Psoas muscle (tissue), 8 donors: ENCODE data around the gene GNAZ. TPM values are rescaled to one million over a fixed set of nuclear protein-coding genes. Genes with fewer than 3 reads are reported as not detected.
A peak's percentile ranks its signal among the peaks of the same experiment; 100 is the strongest.

Source experiments
- ATAC-seq, 4 donors: fragments of 200-7000 bp; cut with Tn5 transposase; one replicate each; pipeline ENCODE4 v1.9.1; 2020; ENCODE audit warnings: moderate library complexity in 3 of 4, mild to moderate bottlenecking in 2 of 4
- DNase-seq, 2 donors: peaks; one replicate each; pipeline ENCODE4 v3.0.0-alpha.2; 2020
- H3K27ac ChIP-seq: fragments of 200-600 bp; one replicate; pipeline ENCODE4 v1.8.0; 2022
- H3K27me3 ChIP-seq, 3 donors: fragments of 200-600 bp in 1 of 3; one replicate each; pipeline versions ENCODE4 v1.6.1 to v1.8.0; 2013 to 2022; ENCODE audit warnings: low read length in 2 of 3, mild to moderate bottlenecking in 2 of 3, moderate library complexity in 1 of 3; ENCODE audit not compliant: insufficient read depth in 3 of 3
- H3K36me3 ChIP-seq, 2 donors: fragments of 200-600 bp in 1 of 2; one replicate each; pipeline versions ENCODE4 v1.6.1 to v1.8.0; 2013 to 2022; ENCODE audit warnings: low read depth in 1 of 2, mild to moderate bottlenecking in 1 of 2, moderate library complexity in 1 of 2; ENCODE audit not compliant: insufficient read depth in 1 of 2
- H3K4me1 ChIP-seq: fragments of 200-600 bp; one replicate; pipeline ENCODE4 v1.8.0; 2022
- H3K4me3 ChIP-seq: fragments of 200-600 bp; one replicate; pipeline ENCODE4 v1.8.0; 2022; ENCODE audit warnings: mild to moderate bottlenecking
- H3K9me3 ChIP-seq: fragments of 200-600 bp; one replicate; pipeline ENCODE4 v1.8.0; 2022
- WGBS, 3 donors: extraction: QIAGEN DNeasy Blood & Tissue Kit; methylation state at CpG; one replicate each; pipeline versions ENCODE4 v1.1.6 to v1.1.7; 2013; 5-methylcytosine and 5-hydroxymethylcytosine counted together
- intact Hi-C, 2 donors: fragments of 100-400 bp; cut with DNase I; formaldehyde crosslinking; loops; one replicate each; pipeline versions ENCODE4 v1.11.0 to v1.14.2; 2022
- polyA plus RNA-seq, 3 donors: library from polyadenylated mRNA; stranded (reverse); fragments of 200-250 nt; gene quantifications; one replicate each; pipeline ENCODE4 v1.2.3, GENCODE V29; 2013
- total RNA-seq, 4 donors: library from RNA; stranded (reverse); fragmentation: NEBNext Ultra II Directional in 2 of 4; extraction: Animal tissue kit (Norgen Biotek cat#: 25700) in 2 of 4; gene quantifications; one replicate each; pipeline versions ENCODE4 v1.2.1 to v1.2.4, GENCODE V29; 2021 to 2023
- TF ChIP-seq, protein P1 (sequence below): fragments of 200-600 bp; IDR thresholded peaks from one replicate; pipeline ENCODE4 v1.8.0; 2022; ENCODE audit warnings: antibody characterized with exemption
- donor health status: healthy with polysubstance abuse.
- donor health status: DM: no; HTN: no; CAD: no; lungs with moderate emphysema.
- donor health status: Bipolar disorder and iron deficiency.
- donor health status: healthy.
- donor health status: DM: yes; HTN: yes; CAD: no.
- donor health status: DM: no; HTN: no; CAD: no.
- donor health status: DM: no; HTN: no; CAD: no.
- donor health status: DM: yes; HTN: yes; CAD: no.

GNAZ gene
- total and polyA plus RNA-seq, 7 donors, result 0.99 to 3.9 (median 1.7) TPM

- Histone ChIP-seq H3K36me3 (no peaks in the 10 kb centered on the region), H3K4me3 (no peak overlapping the region), H3K27ac (no peak overlapping the region), H3K9me3 (no peaks in the 10 kb centered on the region), H3K4me1 (no peaks in the 10 kb centered on the region), H3K27me3 (peaks cover 0 to 11% (median 0%) of the 10 kb centered on the region in 3 donors)
- intact Hi-C loops, result no loop called here
- WGBS, 3 donors, result 84 to 88% (median 88%) methylated on average over 22 of the region's 22 CpGs
- ATAC-seq (no peak), DNase-seq (no peak)
- TF ChIP-seq, protein P1, sequence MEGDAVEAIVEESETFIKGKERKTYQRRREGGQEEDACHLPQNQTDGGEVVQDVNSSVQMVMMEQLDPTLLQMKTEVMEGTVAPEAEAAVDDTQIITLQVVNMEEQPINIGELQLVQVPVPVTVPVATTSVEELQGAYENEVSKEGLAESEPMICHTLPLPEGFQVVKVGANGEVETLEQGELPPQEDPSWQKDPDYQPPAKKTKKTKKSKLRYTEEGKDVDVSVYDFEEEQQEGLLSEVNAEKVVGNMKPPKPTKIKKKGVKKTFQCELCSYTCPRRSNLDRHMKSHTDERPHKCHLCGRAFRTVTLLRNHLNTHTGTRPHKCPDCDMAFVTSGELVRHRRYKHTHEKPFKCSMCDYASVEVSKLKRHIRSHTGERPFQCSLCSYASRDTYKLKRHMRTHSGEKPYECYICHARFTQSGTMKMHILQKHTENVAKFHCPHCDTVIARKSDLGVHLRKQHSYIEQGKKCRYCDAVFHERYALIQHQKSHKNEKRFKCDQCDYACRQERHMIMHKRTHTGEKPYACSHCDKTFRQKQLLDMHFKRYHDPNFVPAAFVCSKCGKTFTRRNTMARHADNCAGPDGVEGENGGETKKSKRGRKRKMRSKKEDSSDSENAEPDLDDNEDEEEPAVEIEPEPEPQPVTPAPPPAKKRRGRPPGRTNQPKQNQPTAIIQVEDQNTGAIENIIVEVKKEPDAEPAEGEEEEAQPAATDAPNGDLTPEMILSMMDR, result no peak
Observed at GRCh38 chr22:23157560-23158515, 87.5 kb downstream of the GNAZ start.

DNA sequence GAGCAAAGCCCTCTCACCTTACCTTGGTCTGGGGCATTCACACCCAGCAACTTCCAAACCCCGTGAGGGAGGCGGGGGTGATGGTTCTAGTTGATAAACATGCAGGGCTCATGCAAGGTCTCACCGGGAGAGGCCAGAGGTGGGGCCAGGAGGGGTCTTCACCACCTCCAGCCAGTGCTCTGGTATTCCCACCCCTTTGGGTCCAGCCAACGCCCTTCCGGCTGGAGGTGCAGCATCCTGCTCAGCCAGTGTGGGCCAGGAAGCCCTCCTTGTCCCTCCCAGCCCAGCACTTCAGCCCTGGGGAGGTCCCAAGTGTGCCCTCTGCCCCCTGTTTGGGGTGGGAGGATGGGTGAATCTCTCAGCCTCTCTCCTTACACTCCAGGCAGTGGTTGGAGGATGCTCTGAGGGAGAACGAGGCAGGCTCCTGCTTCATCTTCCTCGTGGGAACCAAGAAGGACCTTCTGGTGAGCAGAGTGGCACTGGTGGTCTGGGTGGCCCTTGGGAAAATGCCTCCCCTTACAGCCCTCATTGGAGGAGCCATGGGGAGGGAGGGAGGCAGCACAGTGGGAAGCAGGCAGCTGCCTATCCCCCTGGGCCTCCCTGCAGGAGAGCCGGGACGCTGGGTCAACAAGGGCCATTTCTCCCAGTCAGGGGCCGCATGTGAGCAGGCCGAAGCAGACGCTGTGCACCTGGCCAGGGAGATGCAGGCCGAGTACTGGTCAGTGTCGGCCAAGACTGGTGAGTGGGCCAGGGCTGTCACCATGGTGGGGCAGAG lies 88.4 kb downstream of the GNAZ start:
- Histone ChIP-seq H3K4me3 (no peak overlapping the region), H3K27ac (no peak overlapping the region), H3K27me3 (peaks cover 0 to 11% (median 0%) of the 10 kb centered on the region in 3 donors), H3K36me3 (no peaks in the 10 kb centered on the region), H3K9me3 (no peaks in the 10 kb centered on the region), H3K4me1 (no peaks in the 10 kb centered on the region)
- WGBS, 3 donors, result 80 to 85% (median 80%) methylated on average over 14 of the region's 14 CpGs
- TF ChIP-seq, protein P1, result no peak
- intact Hi-C loops, result no loop called here
- no peak for DNase-seq
- ATAC-seq, result no peak

- Histone ChIP-seq H3K36me3 (no peaks in the 10 kb centered on the region), H3K4me3 (no peak overlapping the region), H3K27ac (no peak overlapping the region), H3K9me3 (no peaks in the 10 kb centered on the region), H3K27me3 (peaks cover 0 to 11% (median 0%) of the 10 kb centered on the region in 3 donors), H3K4me1 (no peaks in the 10 kb centered on the region)
- ATAC-seq, result no peak
- no peak for DNase-seq
- intact Hi-C loops, result no loop called here
- 89 to 98% (median 90%) methylated on average over 6 of the region's 6 CpGs for WGBS, 3 donors
- TF ChIP-seq, protein P1, result no peak
Observed at GRCh38 chr22:23159291-23159630, 88.9 kb downstream of the GNAZ start.

GRCh38 chr22:23161029-23161428 lies 90.7 kb downstream of the GNAZ start:
- Histone ChIP-seq H3K27ac (no peak overlapping the region), H3K4me3 (no peak overlapping the region), H3K4me1 (no peaks in the 10 kb centered on the region), H3K9me3 (no peaks in the 10 kb centered on the region), H3K36me3 (no peaks in the 10 kb centered on the region), H3K27me3 (peaks cover 0 to 9% (median 6%) of the 10 kb centered on the region in 3 donors)
- ATAC-seq (no peak), DNase-seq (peak in 1 of 2 donors; percentile 3)
- intact Hi-C loops, result no loop called here
- 96 to 98% (median 96%) methylated on average over 4 of the region's 4 CpGs for WGBS, 3 donors
- TF ChIP-seq, protein P1, result no peak
